Neuronal stem cell (in vitro differentiated cells): Measurements from ENCODE around the gene DRAP1. TPM values are rescaled to one million over a fixed set of nuclear protein-coding genes. Genes with fewer than 3 reads are reported as not detected.

ENCODE experiments used
- DNase-seq: peaks from one replicate; pipeline ENCODE4 v3.0.0-alpha.2; 2013; ENCODE audit warnings: low spot score
- H2AFZ ChIP-seq: one replicate; pipeline ENCODE4 v1.6.1; 2013; ENCODE audit warnings: mild to moderate bottlenecking, low read length, inconsistent platforms
- H2AK5ac ChIP-seq: 2 replicates; pipeline ENCODE4 v1.6.1; 2013; ENCODE audit warnings: low read depth, mild to moderate bottlenecking, inconsistent platforms, low read length, moderate library complexity, mixed read lengths
- H2BK120ac ChIP-seq: 2 replicates; pipeline ENCODE4 v1.6.1; 2013; ENCODE audit warnings: low read depth, mild to moderate bottlenecking, inconsistent platforms, low read length, moderate library complexity, mixed read lengths
- H2BK12ac ChIP-seq: one replicate; pipeline ENCODE4 v1.6.1; 2013; ENCODE audit warnings: low read length, inconsistent platforms
- H2BK15ac ChIP-seq: 2 replicates; pipeline ENCODE4 v1.6.1; 2013; ENCODE audit warnings: mild to moderate bottlenecking, low read length, inconsistent platforms, mixed read lengths
- H2BK5ac ChIP-seq: one replicate; pipeline ENCODE4 v1.6.1; 2013; ENCODE audit warnings: inconsistent platforms, mild to moderate bottlenecking, low read length, moderate library complexity
- H3K14ac ChIP-seq: one replicate; pipeline ENCODE4 v1.6.1; 2013; ENCODE audit warnings: low read length, inconsistent platforms
- H3K18ac ChIP-seq: 2 replicates; pipeline ENCODE4 v1.6.1; 2013; ENCODE audit warnings: low read length, inconsistent platforms
- H3K23ac ChIP-seq: 2 replicates; pipeline ENCODE4 v1.6.1; 2013; ENCODE audit warnings: low read depth, mild to moderate bottlenecking, mixed read lengths, low read length, inconsistent platforms; ENCODE audit not compliant: poor library complexity
- H3K27ac ChIP-seq: replicated peaks from 3 replicates; pipeline ENCODE4 v1.5.1; 2013; ENCODE audit warnings: low read length, inconsistent platforms
- H3K27me3 ChIP-seq, 3 experiments: 2 replicates each; pipeline ENCODE4 v1.6.1; 2013; ENCODE audit warnings: low read length in 3 of 3, mild to moderate bottlenecking in 2 of 3, inconsistent platforms in 1 of 3, low read depth in 1 of 3, mixed read lengths in 1 of 3, moderate library complexity in 1 of 3; ENCODE audit not compliant: control insufficient read depth in 3 of 3, insufficient read depth in 3 of 3
- H3K36me3 ChIP-seq, 2 donors: replicated peaks in 1 of 2; 2 replicates each; pipeline ENCODE4 v1.6.1; 2013; ENCODE audit warnings: low read length in 2 of 2; ENCODE audit not compliant: control insufficient read depth in 2 of 2, insufficient read depth in 2 of 2
- H3K4ac ChIP-seq: 2 replicates; pipeline ENCODE4 v1.6.1; 2013; ENCODE audit warnings: inconsistent platforms, mild to moderate bottlenecking, low read length, moderate library complexity
- H3K4me1 ChIP-seq, 2 donors: 1 replicate in 1 of 2; 2 replicates in 1 of 2; pipeline ENCODE4 v1.6.1; 2013; ENCODE audit warnings: low read length in 2 of 2, low read depth in 1 of 2; ENCODE audit not compliant: control insufficient read depth in 2 of 2, insufficient read depth in 1 of 2
- H3K4me2 ChIP-seq: one replicate; pipeline ENCODE4 v1.6.1; 2013; ENCODE audit warnings: mild to moderate bottlenecking, low read length, inconsistent platforms; ENCODE audit not compliant: insufficient read depth, poor library complexity, severe bottlenecking
- H3K4me3 ChIP-seq, 2 donors: 2 replicates each; pipeline ENCODE4 v1.5.1; 2013; ENCODE audit warnings: low read length in 2 of 2, mild to moderate bottlenecking in 2 of 2, inconsistent platforms in 1 of 2, moderate library complexity in 1 of 2
- H3K79me1 ChIP-seq: one replicate; pipeline ENCODE4 v1.6.1; 2013; ENCODE audit warnings: low read depth, mild to moderate bottlenecking, inconsistent platforms, low read length, moderate library complexity
- H3K9ac ChIP-seq: one replicate; pipeline ENCODE4 v1.6.1; 2013; ENCODE audit warnings: mild to moderate bottlenecking, low read depth, low read length, inconsistent platforms; ENCODE audit not compliant: poor library complexity
- H3K9me3 ChIP-seq, 2 donors: replicated peaks in 1 of 2; 2 replicates each; pipeline versions ENCODE3 to v1.6.1; 2013; ENCODE audit warnings: low read length in 2 of 2, mild to moderate bottlenecking in 2 of 2, inconsistent platforms in 1 of 2, low read depth in 1 of 2, mixed read lengths in 1 of 2, moderate library complexity in 1 of 2; ENCODE audit not compliant: control insufficient read depth in 2 of 2, insufficient read depth in 1 of 2
- H4K8ac ChIP-seq: one replicate; pipeline ENCODE4 v1.6.1; 2013; ENCODE audit warnings: low read depth, mild to moderate bottlenecking, inconsistent platforms, low read length, moderate library complexity
- H4K91ac ChIP-seq: one replicate; pipeline ENCODE4 v1.6.1; 2013; ENCODE audit warnings: low read length, low read depth, mild to moderate bottlenecking, inconsistent platforms; ENCODE audit not compliant: poor library complexity
- WGBS, 2 donors: extraction: QIAGEN DNeasy Blood & Tissue Kit; methylation state at CpG; one replicate each; pipeline ENCODE4 v1.1.7; 2013; ENCODE audit warnings: missing lambda C conversion rate in 2 of 2, mixed read lengths in 1 of 2; ENCODE audit not compliant: insufficient read length in 2 of 2, insufficient replicate concordance in 1 of 2; ENCODE audit errors: extremely low coverage in 2 of 2; 5-methylcytosine and 5-hydroxymethylcytosine counted together
- polyA plus RNA-seq, 2 experiments: library from polyadenylated mRNA; stranded (reverse); fragments of 200-250 nt; gene quantifications; one replicate each; pipeline ENCODE4 v1.2.3, GENCODE V29; 2013

The DRAP1 gene
- 139 TPM for polyA plus RNA-seq (2013, experiment 1 of 2)
- 134 TPM for polyA plus RNA-seq (2013, experiment 2 of 2)

DNA sequence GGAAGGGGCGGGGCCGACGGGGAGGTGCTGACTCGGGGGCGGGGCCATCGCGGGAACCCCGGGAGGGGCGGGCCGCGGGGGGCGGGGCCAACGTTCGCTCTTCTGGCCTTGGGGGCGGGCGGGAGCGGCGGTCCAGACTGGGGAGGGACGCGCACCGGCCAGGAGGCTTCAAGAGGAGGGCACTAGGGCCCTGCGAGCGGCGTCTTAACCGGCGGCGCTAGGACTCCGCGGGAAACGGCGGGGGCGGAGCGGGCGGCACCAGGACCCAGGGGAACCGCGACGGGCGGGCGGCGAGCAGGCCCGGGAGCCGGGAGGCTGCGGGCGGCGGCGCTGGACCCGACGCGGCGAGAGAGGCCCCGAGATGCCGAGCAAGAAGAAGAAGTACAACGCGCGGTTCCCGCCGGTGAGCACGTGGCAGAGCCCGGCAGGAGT lies at the start of gene DRAP1:
DRAP1 (plus strand) TSS at position 286 of the 432 bp plus-strand sequence; CDS start at position 362, 76 bp downstream.
- Histone ChIP-seq H2BK15ac (peak within 1 kb of the TSS; percentile 74), H2BK12ac (peak within 1 kb of the TSS; percentile 86), H3K79me1 (peaks cover 22% of the 10 kb centered on the region), H3K36me3 (peaks cover 20 to 44% of the 10 kb centered on the region in 2 donors), H3K9ac (peak within 1 kb of the TSS; percentile 97), H3K27ac (no peak within 1 kb of the TSS), H2BK5ac (peak within 1 kb of the TSS; percentile 93), H4K91ac (no peak within 1 kb of the TSS), H3K27me3 (no peaks in the 10 kb centered on the region), H3K4me2 (peak within 1 kb of the TSS; percentile 98), H3K4ac (no peak within 1 kb of the TSS), H2BK120ac (peak within 1 kb of the TSS; percentile 72), H3K9me3 (peaks cover 0 to 2% of the 10 kb centered on the region in 2 donors), H2AK5ac (peak within 1 kb of the TSS; percentile 66), H3K23ac (peak within 1 kb of the TSS; percentile 97), H3K4me3 (peak within 1 kb of the TSS; percentile 95 to 100), H3K18ac (peak within 1 kb of the TSS; percentile 97), H2AFZ (peak within 1 kb of the TSS; percentile 98), H3K14ac (peak within 1 kb of the TSS; percentile 91), H3K4me1 (peaks cover 16 to 17% of the 10 kb centered on the region in 2 donors), H4K8ac (no peak within 1 kb of the TSS)
- DNase-seq = peak; percentile 98
- WGBS, 2 donors = no CpG with 5 or more reads among the region's 59 CpGs

GRCh38 chr11:65869643-65870306 lies 49.5 kb upstream of the DRAP1 start:
- Histone ChIP-seq H3K9ac (no peak overlapping the region), H4K8ac (peak overlapping the region; percentile 88), H3K27me3 (peaks cover 0 to 5% (median 0%) of the 10 kb centered on the region in 3 experiments), H3K36me3 (peaks cover 9 to 31% of the 10 kb centered on the region in 2 donors), H3K79me1 (peaks cover 3% of the 10 kb centered on the region), H2AFZ (no peak overlapping the region), H2BK120ac (no peak overlapping the region), H2BK15ac (no peak overlapping the region), H3K9me3 (no peaks in the 10 kb centered on the region), H3K14ac (no peak overlapping the region), H2AK5ac (peak overlapping the region; percentile 91), H3K23ac (peak overlapping the region; percentile 87), H3K4ac (no peak overlapping the region), H3K18ac (no peak overlapping the region), H3K27ac (no peak overlapping the region), H4K91ac (peak overlapping the region; percentile 89), H3K4me2 (no peak overlapping the region), H3K4me1 (peaks cover 5 to 22% of the 10 kb centered on the region in 2 donors), H2BK12ac (peak overlapping the region; percentile 31), H3K4me3 (no peak overlapping the region), H2BK5ac (peak overlapping the region; percentile 43)
- no peak for DNase-seq
- no CpG with 5 or more reads among the region's 24 CpGs for WGBS, 2 donors

- H2BK15ac ChIP-seq = no peak overlapping the region
- peak overlapping the region; percentile 89 for H4K91ac ChIP-seq
- no peak for DNase-seq
- peak overlapping the region; percentile 43 for H2BK5ac ChIP-seq
- no CpG with 5 or more reads among the region's 11 CpGs for WGBS, 2 donors
- no peak overlapping the region for H2BK12ac ChIP-seq
- H4K8ac ChIP-seq = no peak overlapping the region
- H3K27ac ChIP-seq = no peak overlapping the region
- no peaks in the 10 kb centered on the region for H3K9me3 ChIP-seq
- no peak overlapping the region for H3K4ac ChIP-seq
- H2AFZ ChIP-seq = no peak overlapping the region
- H3K4me3 ChIP-seq = no peak overlapping the region
- no peak overlapping the region for H3K9ac ChIP-seq
- no peak overlapping the region for H3K14ac ChIP-seq
- H3K4me1 ChIP-seq = peaks cover 5 to 22% of the 10 kb centered on the region in 2 donors
- H3K23ac ChIP-seq = peak overlapping the region; percentile 87
- no peak overlapping the region for H3K4me2 ChIP-seq
- H3K36me3 ChIP-seq = peaks cover 6 to 26% of the 10 kb centered on the region in 2 donors
- peak overlapping the region; percentile 13 for H2AK5ac ChIP-seq
- H3K18ac ChIP-seq = peak overlapping the region; percentile 32
- H3K79me1 ChIP-seq = peaks cover 3% of the 10 kb centered on the region
- H3K27me3 ChIP-seq = peaks cover 0 to 5% (median 0%) of the 10 kb centered on the region in 3 experiments
- H2BK120ac ChIP-seq = no peak overlapping the region
Measured at GRCh38 chr11:65870307-65870658, 48.9 kb upstream of the DRAP1 start.
